AML-193 (cell line): ENCODE measurements around the gene PTPN11.
"Not testable (repeated sequence)": the region's sequence is repeated elsewhere in the genome, so short reads cannot be mapped to it uniquely, and the experiment has no call there.

Experiments
- DNase-seq, 2 experiments: peaks; one replicate each; lab custom pipeline; 2025; lab: John Stamatoyannopoulos, UW

Gene PTPN11

GRCh38 chr12:112514926-112515642 lies 96.3 kb downstream of the PTPN11 start:
- no peak for DNase-seq

GRCh38 chr12:112515868-112516267 lies 97.1 kb downstream of the PTPN11 start:
- DNase-seq = no peak

GRCh38 chr12:112517730-112518364 lies 99.1 kb downstream of the PTPN11 start:
- DNase-seq = no peak

GRCh38 chr12:112518365-112518735 lies 99.6 kb downstream of the PTPN11 start:
- no peak for DNase-seq

DNA sequence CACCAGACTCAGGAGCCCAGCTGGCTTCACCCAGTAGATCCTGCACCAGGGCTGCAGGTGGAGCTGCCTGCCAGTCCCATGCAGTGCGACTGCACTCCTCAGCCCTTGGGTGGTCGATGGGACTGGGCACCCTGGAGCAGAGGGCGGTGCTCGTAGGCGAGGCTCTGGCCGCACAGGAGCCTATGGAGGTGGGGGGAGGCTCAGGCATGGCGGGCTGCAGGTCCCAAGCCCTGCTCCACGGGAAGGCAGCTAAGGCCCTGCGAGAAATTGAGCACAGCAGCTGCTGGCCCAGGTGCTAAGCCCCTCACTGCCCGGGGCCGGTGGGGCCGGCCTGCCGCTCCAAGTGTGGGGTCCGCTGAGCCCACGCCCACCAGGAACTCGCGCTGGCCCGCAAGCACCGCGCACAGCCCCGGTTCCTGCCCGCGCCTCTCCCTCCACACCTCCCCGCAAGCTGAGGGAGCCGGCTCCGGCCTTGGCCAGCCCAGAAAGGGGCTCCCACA lies 101.1 kb downstream of the PTPN11 start:
- not testable (repeated sequence) for DNase-seq

DNA sequence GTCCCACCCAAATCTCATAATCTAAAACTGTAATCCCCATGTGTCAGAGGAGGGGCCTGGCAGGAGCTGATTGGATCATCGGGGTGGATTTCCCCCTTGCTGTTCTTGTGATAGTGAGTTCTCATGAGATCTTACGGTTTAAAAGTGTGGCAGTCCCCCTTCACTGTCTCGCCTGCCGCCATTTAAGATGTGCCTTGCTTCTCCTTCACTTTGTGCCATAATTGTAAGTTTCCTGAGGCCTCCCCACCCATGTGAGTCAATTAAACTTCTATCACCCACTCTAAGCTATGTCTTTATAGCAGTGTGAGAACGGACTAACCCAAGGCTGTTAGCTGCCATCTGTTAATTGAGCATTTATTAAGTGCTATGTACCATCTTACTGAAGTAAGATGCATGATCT lies 105.1 kb downstream of the PTPN11 start:
- DNase-seq = no peak

DNA sequence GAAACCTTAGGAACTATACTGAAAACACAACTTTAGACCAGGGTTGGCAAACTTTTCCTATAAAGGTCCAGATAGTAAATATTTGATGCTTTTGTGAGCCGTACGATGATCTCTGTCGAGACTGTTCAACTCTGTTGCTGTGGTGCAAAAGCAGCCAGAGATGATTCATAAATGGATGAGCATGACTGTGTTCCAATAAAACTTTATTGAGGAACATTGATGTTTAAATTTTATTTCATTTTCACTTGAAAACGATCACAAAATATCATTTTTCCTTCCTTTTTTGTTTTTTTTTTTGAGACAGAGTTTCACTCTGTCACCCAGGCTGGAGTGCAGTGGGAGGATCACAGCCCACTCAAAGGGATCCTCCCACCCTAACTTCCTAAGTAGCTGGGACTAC lies 105.5 kb downstream of the PTPN11 start:
- no peak for DNase-seq

- no peak for DNase-seq
Measured at GRCh38 chr12:112524676-112525425, 106.1 kb downstream of the PTPN11 start.

GRCh38 chr12:112525426-112525809 lies 106.7 kb downstream of the PTPN11 start:
- DNase-seq = no peak

DNA sequence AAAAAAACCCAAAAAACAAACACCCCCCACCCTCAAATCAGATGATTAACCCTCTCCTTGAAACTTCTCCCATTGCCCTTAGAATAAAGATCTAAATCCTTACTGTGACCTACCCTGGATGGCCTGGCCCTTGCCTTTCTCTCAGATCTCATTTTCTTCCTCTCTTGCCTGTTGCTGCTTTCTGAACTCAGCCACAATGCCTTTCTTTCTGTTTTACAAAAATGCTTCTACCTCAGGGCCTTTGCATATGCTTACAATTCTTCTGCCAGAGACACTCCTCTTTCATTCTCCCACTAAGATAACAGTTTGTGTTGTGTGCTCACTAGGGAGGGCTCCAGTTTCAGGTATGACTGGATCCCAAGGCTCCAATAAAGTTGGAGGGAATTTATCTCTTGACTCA lies 108.3 kb downstream of the PTPN11 start:
- no peak for DNase-seq

DNA sequence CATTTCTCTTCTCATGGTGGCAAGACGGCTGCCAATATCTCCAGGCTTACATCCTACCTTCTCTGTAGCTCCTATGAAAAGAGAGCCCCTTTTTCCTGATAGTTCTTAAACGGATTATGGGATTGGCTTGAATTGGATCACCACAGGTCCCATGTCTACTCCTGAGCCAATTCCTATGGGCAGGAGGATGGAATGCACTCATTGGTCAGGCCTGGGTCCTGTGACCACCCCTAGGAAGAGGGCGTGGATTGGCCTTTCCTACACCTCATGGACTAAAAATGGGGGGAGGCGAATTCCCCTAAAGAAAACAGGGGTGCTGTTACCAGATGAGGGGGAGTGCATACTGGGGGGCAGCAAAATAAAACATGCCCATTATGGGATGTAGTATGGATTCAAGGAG lies 108.8 kb downstream of the PTPN11 start:
- no peak for DNase-seq

GRCh38 chr12:112528521-112528920 lies 109.8 kb downstream of the PTPN11 start:
- no peak for DNase-seq

DNA sequence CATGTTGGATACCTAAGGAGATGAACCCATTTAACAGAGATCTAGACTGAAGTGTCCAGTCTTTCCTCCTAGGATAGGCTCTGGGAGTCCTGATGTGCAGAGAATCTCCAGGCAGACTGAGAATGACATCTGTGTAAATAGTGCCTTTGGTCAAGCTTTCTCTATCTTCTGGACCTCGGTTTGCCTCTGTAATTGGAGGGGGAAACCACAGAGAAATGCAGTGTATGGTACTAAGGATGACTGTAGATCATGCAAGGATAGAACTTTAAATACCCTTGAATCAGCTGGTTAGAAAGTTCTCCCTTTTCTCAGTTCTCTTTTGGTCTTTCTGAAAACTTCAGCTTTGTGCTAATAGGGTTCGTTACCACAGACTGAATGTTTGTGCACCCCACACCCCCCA lies 112.2 kb downstream of the PTPN11 start:
- no peak for DNase-seq

GRCh38 chr12:112532106-112532505 lies 113.4 kb downstream of the PTPN11 start:
- DNase-seq = no peak

DNA sequence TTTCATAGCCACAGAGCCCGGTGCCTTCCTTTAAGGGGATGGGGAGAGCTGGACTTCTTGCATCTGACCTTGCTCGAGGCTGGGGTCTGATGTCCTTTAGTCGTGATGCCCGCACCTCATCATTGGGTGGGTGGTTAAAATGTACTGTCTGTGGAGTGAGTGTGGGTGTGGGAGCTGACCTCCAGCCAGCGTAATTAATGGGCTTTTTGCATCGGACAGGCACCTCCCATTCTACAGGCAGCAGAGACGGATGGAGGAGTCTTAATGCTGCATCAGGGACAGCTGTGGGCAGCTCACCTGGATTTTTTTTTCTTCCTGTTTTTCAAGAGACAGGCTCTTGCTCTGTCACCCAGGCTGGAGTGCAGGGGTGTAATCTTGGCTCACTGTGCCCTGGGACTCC lies 114.8 kb downstream of the PTPN11 start:
- no peak for DNase-seq

DNA sequence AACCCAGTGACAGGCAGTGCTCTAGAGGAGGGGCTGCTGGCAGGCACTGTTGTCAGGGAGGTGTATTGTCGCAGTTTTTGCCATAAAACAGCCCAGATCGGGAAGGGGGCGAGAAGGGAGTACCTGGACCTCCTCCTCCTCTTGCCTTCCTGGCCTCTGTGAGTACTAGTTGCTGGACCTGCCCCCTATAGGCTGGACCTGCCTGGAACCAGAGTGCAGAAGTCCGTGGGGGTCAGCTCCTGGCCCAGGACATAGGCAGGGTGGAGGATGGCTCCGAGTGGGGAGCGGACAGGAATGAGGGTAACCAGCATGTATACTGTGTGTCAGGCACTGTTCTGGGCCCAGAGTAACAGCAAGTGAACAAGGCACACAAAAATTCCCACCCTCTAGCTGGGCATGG lies 116.3 kb downstream of the PTPN11 start:
- no peak for DNase-seq

DNA sequence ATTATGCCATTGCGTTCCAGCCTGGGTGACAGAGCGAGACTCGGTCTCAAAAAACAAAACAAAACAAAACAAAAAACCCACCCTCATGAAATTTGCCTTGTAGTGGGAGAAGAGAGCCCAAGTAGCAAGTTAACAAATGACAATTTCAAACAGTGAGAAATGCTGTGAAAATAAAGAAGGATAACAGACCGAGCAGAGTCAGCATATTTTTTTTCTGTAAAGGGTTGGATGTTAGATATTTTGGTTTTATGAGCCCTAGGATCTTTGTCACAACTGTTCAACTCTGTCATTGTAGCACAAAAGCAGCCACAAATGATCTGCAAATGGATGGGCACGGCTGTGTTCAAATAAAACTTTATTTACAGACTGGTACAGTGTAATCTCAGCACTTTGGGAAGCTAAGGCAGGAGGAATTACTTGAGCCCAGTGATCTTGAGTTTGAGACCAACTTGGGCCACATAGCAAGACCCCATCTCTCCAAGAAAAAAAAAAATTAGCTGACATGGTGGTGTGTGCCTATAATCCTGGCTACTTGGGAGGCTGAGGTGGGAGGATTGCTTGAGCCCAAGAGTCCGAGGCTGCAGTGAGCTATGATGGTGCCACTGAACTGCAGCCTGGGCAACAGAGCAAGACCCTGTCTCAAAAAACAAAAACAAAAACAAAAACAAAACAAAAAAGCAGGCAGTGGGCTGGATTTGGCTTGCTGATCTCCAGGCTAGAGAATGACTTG lies 117.1 kb downstream of the PTPN11 start:
- no peak for DNase-seq

- no peak for DNase-seq
Measured at GRCh38 chr12:112536367-112536730, 117.6 kb downstream of the PTPN11 start.

- DNase-seq = no peak
Measured at GRCh38 chr12:112537710-112538396, 119.1 kb downstream of the PTPN11 start.

DNA sequence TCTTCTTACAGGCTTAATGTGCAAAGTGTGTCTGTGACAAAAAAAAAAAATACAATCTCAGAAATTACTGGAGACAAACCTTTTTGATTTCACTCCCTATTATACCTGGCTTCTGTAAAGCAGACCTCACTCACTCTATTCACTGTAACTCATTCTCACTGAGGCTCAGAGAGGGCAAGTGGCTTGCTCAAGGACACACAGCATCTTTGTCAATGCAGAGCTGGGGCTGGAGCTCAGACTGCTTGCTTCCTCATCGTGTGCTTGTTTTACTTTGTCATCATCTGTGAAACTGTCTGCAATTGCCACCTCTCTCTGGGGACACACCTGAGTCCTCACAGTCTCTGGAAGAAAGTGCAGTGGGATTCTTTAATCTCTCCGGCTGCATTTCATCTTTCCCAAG lies 120.0 kb downstream of the PTPN11 start:
- DNase-seq = no peak

- DNase-seq = no peak
Measured at GRCh38 chr12:112539221-112539620, 120.5 kb downstream of the PTPN11 start.

- no peak for DNase-seq
Measured at GRCh38 chr12:112540021-112540420, 121.3 kb downstream of the PTPN11 start.
